Endothelial cell of umbilical vein (primary cell): ENCODE measurements around the gene GDI2. TPM values are rescaled to one million over a fixed set of nuclear protein-coding genes. Genes with fewer than 3 reads are reported as not detected.

Experiments used
- BruUV-seq: library from RNA; stranded (reverse); fragments of 400-500 nt; replicated peaks from 2 replicates; lab custom pipeline; 2021; lab: Mats Ljungman, UMichigan
- CTCF ChIA-PET: fragments of 300-600, 350-600 bp; sonication (Branson Sonifier 250); formaldehyde crosslinking; loops from one replicate; lab custom pipeline; 2021; ENCODE audit warnings: antibody characterized with exemption, inconsistent platforms; lab: Charles Lee
- POLR2A ChIA-PET: fragments of 300-600, 350-600 bp; sonication (Branson Sonifier 250); formaldehyde crosslinking; loops from one replicate; lab custom pipeline; 2021; ENCODE audit warnings: antibody characterized with exemption, inconsistent platforms; lab: Charles Lee
- DNase-seq: peaks from one replicate; pipeline ENCODE4 v3.0.0-alpha.2; 2011; ENCODE audit warnings: low read depth, low spot score
- FAIRE-seq: peaks from 2 replicates; lab custom pipeline; 2011; peaks lifted over from hg19 to GRCh38; lab: Jason Lieb, UNC
- H2AFZ ChIP-seq: 2 replicates; pipeline ENCODE4 v1.6.0; 2012; ENCODE audit warnings: low read depth, low read length, control low read depth, inconsistent platforms
- H3K27ac ChIP-seq: 2 replicates; pipeline ENCODE4 v1.5.1; 2011; ENCODE audit warnings: low read depth, mild to moderate bottlenecking, control low read depth, low read length, moderate library complexity; ENCODE audit not compliant: insufficient read depth
- H3K27me3 ChIP-seq, 2 experiments: 2 replicates each; pipeline versions ENCODE4 v1.6.0 to v1.6.1; 2011; ENCODE audit warnings: low read length in 2 of 2, mixed read lengths in 1 of 2; ENCODE audit not compliant: control insufficient read depth in 2 of 2, insufficient read depth in 2 of 2
- H3K36me3 ChIP-seq, 2 experiments: 2 replicates in 1 of 2; 3 replicates in 1 of 2; pipeline ENCODE4 v1.5.1; 2011; ENCODE audit warnings: low read length in 2 of 2, mild to moderate bottlenecking in 1 of 2, moderate library complexity in 1 of 2; ENCODE audit not compliant: control insufficient read depth in 2 of 2, insufficient read depth in 2 of 2; ENCODE audit errors: extremely low read depth in 1 of 2
- H3K4me1 ChIP-seq: 3 replicates; pipeline ENCODE4 v1.5.1; 2011; ENCODE audit warnings: mild to moderate bottlenecking, low read length; ENCODE audit not compliant: control insufficient read depth, insufficient read depth; ENCODE audit errors: extremely low read depth
- H3K4me2 ChIP-seq: 2 replicates; pipeline ENCODE4 v1.6.1; 2011; ENCODE audit warnings: low read length, control low read depth, mixed read lengths; ENCODE audit not compliant: insufficient read depth
- H3K4me3 ChIP-seq, 3 experiments: fragments of 200-600 bp in 1 of 3; sonication (generic), shearing (Covaris generic) in 1 of 3; replicated peaks in 1 of 3; 2 replicates each; pipeline ENCODE4 v1.5.1; 2011 to 2016; ENCODE audit warnings: control low read depth in 3 of 3, low read length in 3 of 3, mild to moderate bottlenecking in 2 of 3, inconsistent platforms in 1 of 3, low read depth in 1 of 3, moderate library complexity in 1 of 3; ENCODE audit not compliant: insufficient read depth in 1 of 3
- H3K79me2 ChIP-seq: 2 replicates; pipeline ENCODE4 v1.6.0; 2012; ENCODE audit warnings: low read length, inconsistent platforms; ENCODE audit not compliant: control insufficient read depth, insufficient read depth
- H3K9ac ChIP-seq: replicated peaks from 2 replicates; pipeline ENCODE3; 2011; ENCODE audit warnings: low read length, control low read depth; ENCODE audit not compliant: insufficient read depth; ENCODE audit errors: extremely low read depth
- H3K9me1 ChIP-seq: replicated peaks from 3 replicates; pipeline ENCODE4 v1.6.0; 2011; ENCODE audit warnings: mild to moderate bottlenecking, low read length; ENCODE audit not compliant: control insufficient read depth, insufficient read depth; ENCODE audit errors: extremely low read depth
- H3K9me3 ChIP-seq: replicated peaks from 2 replicates; pipeline ENCODE4 v1.5.1; 2012; ENCODE audit warnings: low read length, inconsistent platforms; ENCODE audit not compliant: control insufficient read depth, insufficient read depth
- H4K20me1 ChIP-seq: replicated peaks from 2 replicates; pipeline ENCODE3; 2011; ENCODE audit warnings: mild to moderate bottlenecking, low read length; ENCODE audit not compliant: control insufficient read depth, insufficient read depth; ENCODE audit errors: extremely low read depth
- CTCF ChIP-seq, 2 donors: IDR thresholded peaks; 1 replicate in 1 of 2; 2 replicates in 1 of 2; pipeline ENCODE4 v1.5.1; 2011; ENCODE audit warnings: low read length in 2 of 2, mild to moderate bottlenecking in 2 of 2, moderate library complexity in 2 of 2, control low read depth in 1 of 2, inconsistent platforms in 1 of 2, low read depth in 1 of 2; ENCODE audit not compliant: insufficient read depth in 1 of 2; ENCODE audit errors: extremely low read depth in 1 of 2
- EZH2 ChIP-seq: IDR thresholded peaks from 2 replicates; pipeline ENCODE4 v1.6.1; 2012; ENCODE audit warnings: borderline replicate concordance, low read depth, mild to moderate bottlenecking, moderate library complexity, low read length, inconsistent platforms; ENCODE audit not compliant: severe bottlenecking
- FOS ChIP-seq: IDR thresholded peaks from 2 replicates; pipeline ENCODE4 v1.6.1; 2011; ENCODE audit warnings: mild to moderate bottlenecking, low read length, moderate library complexity, borderline replicate concordance; ENCODE audit not compliant: insufficient read depth
- GATA2 ChIP-seq: IDR thresholded peaks from 2 replicates; pipeline ENCODE4 v1.7.0; 2011; ENCODE audit warnings: low read depth, mild to moderate bottlenecking, moderate library complexity, mixed read lengths, low read length; ENCODE audit not compliant: insufficient read length, insufficient read depth
- JUN ChIP-seq: IDR thresholded peaks from 2 replicates; pipeline ENCODE4 v1.6.1; 2011; ENCODE audit warnings: borderline replicate concordance, low read depth; ENCODE audit not compliant: insufficient read length, insufficient read depth
- MAX ChIP-seq: IDR thresholded peaks from 2 replicates; pipeline ENCODE4 v1.6.1; 2011; ENCODE audit not compliant: insufficient read depth, insufficient read length
- MYC ChIP-seq: IDR thresholded peaks from one replicate; pipeline ENCODE4 v1.6.1; 2011; ENCODE audit warnings: mild to moderate bottlenecking, low read depth, low read length
- POLR2A ChIP-seq: IDR thresholded peaks from 2 replicates; pipeline ENCODE4 v1.6.1; 2012; ENCODE audit warnings: low read depth, mild to moderate bottlenecking, control low read depth, low read length
- POLR2AphosphoS5 ChIP-seq: IDR thresholded peaks from 2 replicates; pipeline ENCODE4 v1.6.1; 2012; ENCODE audit warnings: low read depth, mild to moderate bottlenecking, control low read depth, low read length, moderate library complexity; ENCODE audit not compliant: insufficient read depth
- dilution Hi-C: fragments of 300-500 bp; cut with MboI; formaldehyde crosslinking; loops from one replicate; pipeline ENCODE4 v1.15.0; 2019; ENCODE audit warnings: low sequenced_read_pairs; ENCODE audit not compliant: extremely low pct_ligation_motif_present
- intact Hi-C: fragments of 100-400 bp; cut with micrococcal nuclease; formaldehyde crosslinking; loops from one replicate; pipeline ENCODE4 v1.10.0; 2022
- polyA plus RNA-seq, 4 experiments: library from polyadenylated mRNA; depleted of rRNA in 3 of 4; stranded (reverse) in 3 of 4; unstranded in 1 of 4; fragments of >200 nt; gene quantifications; 2 replicates each; pipeline versions ENCODE4 v1.2.1 to v1.2.3, GENCODE V29; 2011 to 2012; ENCODE audit warnings: missing spikeins in 1 of 4
- total RNA-seq: library from RNA; stranded (reverse); gene quantifications from 2 replicates; pipeline ENCODE4 v1.2.3, GENCODE V29; 2021

Gene GDI2
- total and polyA plus RNA-seq, 2 donors (not counting 3 experiments of a cell fraction or from before 2014, with no cell fraction given), result 154 to 307 TPM

- Histone ChIP-seq H3K9me1 (no peaks in the 10 kb centered on the region), H3K27ac (no peak overlapping the region), H3K27me3 (no peaks in the 10 kb centered on the region), H2AFZ (no peak overlapping the region), H4K20me1 (peaks cover 8% of the 10 kb centered on the region), H3K4me3 (no peak overlapping the region), H3K9me3 (no peaks in the 10 kb centered on the region), H3K36me3 (peaks cover 14% of the 10 kb centered on the region in 2 experiments), H3K9ac (no peak overlapping the region), H3K4me1 (peaks cover 11% of the 10 kb centered on the region), H3K79me2 (peaks cover 84% of the 10 kb centered on the region), H3K4me2 (no peak overlapping the region)
- CTCF ChIA-PET, result interaction anchor here (1.0 kb wide), 1 partner anchor 12 kb away, joined by 4 read pairs; no protein-coding TSS in a partner anchor
- no peak for DNase-seq
- dilution Hi-C loops (no loop called here), intact Hi-C loops (no loop called here)
- TF ChIP-seq MAX, result no peak
- no peak for TF ChIP-seq GATA2
- TF ChIP-seq JUN, result no peak
- no peak for TF ChIP-seq FOS
- no peak for TF ChIP-seq CTCF (IDR thresholded peaks at IDR 0.05; ENCODE audit: extremely low read depth in 1 of 2, insufficient read depth in 1 of 2, low read depth in 1 of 2, low read length in 2 of 2)
- TF ChIP-seq MYC, result no peak
- no peak for TF ChIP-seq EZH2
- TF ChIP-seq POLR2A, result no peak
- no peak for TF ChIP-seq POLR2AphosphoS5
- POLR2A ChIA-PET, result no interaction called here
- FAIRE-seq, result no peak
- no TSS peak for BruUV-seq
Measured at GRCh38 chr10:5783300-5783699, 29.9 kb downstream of the GDI2 start.
